ENCODE data around the gene SAT1. TPM values are rescaled to one million over a fixed set of nuclear protein-coding genes. Genes with fewer than 3 reads are reported as not detected.
A peak's percentile ranks its signal among the peaks of the same experiment; 100 is the strongest.

The SAT1 gene
- total RNA-seq, 1 donor from 2014 or later, result 263 TPM

DNA sequence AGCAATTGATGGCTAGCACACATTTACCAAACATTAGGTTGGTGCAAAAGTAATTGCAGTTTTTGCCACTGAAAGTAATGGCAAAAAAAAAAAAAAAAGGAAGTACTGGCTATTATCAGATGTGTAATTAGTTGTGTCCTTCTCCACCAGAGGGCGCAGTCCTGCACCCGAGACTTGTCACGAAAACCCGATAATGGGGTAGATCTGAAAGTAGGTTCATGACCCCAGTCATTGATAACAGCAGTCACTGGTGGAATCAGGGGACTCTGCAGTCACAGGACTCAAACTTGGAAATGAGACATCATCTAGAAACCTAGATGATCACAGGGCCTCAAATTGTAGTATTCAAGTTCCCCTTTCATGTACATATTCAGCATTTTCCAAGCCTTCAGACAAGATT, 26.8 kb upstream of the SAT1 start:
- no peaks in the 10 kb centered on the region for H3K36me3 Mint-ChIP-seq (ENCODE audit: low read depth)
- no peaks in the 10 kb centered on the region for H3K27me3 Mint-ChIP-seq (ENCODE audit: low read depth)
- no peaks in the 10 kb centered on the region for H3K9me3 Mint-ChIP-seq (ENCODE audit: low read depth)
- TF ChIP-seq, protein P1, sequence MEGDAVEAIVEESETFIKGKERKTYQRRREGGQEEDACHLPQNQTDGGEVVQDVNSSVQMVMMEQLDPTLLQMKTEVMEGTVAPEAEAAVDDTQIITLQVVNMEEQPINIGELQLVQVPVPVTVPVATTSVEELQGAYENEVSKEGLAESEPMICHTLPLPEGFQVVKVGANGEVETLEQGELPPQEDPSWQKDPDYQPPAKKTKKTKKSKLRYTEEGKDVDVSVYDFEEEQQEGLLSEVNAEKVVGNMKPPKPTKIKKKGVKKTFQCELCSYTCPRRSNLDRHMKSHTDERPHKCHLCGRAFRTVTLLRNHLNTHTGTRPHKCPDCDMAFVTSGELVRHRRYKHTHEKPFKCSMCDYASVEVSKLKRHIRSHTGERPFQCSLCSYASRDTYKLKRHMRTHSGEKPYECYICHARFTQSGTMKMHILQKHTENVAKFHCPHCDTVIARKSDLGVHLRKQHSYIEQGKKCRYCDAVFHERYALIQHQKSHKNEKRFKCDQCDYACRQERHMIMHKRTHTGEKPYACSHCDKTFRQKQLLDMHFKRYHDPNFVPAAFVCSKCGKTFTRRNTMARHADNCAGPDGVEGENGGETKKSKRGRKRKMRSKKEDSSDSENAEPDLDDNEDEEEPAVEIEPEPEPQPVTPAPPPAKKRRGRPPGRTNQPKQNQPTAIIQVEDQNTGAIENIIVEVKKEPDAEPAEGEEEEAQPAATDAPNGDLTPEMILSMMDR (IDR thresholded peaks at IDR 0.05), result peak; percentile 86
- peaks cover 21% of the 10 kb centered on the region for H3K4me1 Mint-ChIP-seq (ENCODE audit: low read depth)
- DNase-seq (ENCODE audit: low spot score), result no peak
- no peak overlapping the region for H3K4me3 Mint-ChIP-seq (ENCODE audit: unreplicated experiment)
- peak overlapping the region; percentile 32 for H3K27ac Mint-ChIP-seq (ENCODE audit: unreplicated experiment)

DNA sequence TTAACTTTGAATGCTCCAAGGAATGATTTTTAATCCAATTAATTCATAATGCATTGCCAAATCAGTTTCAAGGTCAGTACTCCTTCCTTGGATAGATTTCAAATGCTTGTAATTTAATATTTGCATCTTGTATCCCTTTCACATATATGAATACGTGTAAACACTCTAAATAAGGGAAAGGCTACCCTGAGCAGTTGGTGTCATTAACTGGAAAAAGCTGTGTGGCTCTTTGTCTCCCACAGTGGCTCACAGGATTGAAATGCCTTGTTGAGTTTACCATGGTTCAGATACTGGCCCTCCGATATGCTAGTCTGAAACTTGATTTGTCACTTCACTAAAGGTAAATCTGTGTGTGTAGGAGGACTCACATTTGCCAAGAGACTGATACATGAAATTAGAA, 23.2 kb upstream of the SAT1 start:
- Mint-ChIP-seq H3K4me3 (ENCODE audit: unreplicated experiment) (no peak overlapping the region), H3K4me1 (ENCODE audit: low read depth) (peaks cover 3% of the 10 kb centered on the region), H3K36me3 (ENCODE audit: low read depth) (no peaks in the 10 kb centered on the region), H3K9me3 (ENCODE audit: low read depth) (no peaks in the 10 kb centered on the region), H3K27me3 (ENCODE audit: low read depth) (no peaks in the 10 kb centered on the region), H3K27ac (ENCODE audit: unreplicated experiment) (no peak overlapping the region)
- no peak for DNase-seq (ENCODE audit: low spot score)
- TF ChIP-seq, protein P1 (IDR thresholded peaks at IDR 0.05), result no peak

DNA sequence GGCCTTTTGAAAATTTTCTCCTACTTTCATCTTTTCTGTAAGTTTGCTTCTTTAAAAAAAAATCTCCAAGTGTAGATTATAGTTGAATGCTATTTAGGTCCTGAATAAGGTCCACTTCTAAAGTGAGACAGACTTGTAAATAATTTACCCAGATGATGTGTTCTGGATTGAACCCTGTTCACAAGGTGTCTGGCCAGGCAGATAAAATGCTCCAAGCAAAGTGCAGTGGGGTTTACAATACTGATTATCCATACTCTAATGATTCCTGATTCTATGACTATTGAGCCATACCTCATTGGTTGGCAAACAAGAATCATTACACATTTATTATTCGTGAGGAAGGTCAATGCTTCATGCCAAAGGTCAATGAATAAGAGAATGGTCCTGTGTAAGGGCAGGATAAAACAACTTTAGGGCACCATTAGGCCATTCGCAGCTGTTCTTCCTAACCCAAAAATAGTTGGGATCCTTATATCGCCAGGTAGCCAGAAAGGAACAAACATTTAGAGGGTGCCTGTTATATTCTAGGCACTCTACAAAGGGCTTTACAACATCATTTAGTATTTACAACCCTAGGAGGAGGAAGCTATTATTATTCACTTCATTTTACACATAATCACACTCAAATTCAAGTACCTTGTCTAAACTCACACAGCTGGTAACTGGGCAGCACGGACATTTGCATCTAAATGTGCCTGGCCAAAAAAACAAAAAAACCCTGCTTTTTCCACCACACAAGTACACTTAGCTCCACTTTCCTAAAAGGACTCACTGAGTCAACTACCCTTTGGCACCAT, 18.6 kb upstream of the SAT1 start:
- H3K36me3 Mint-ChIP-seq (ENCODE audit: low read depth), result no peaks in the 10 kb centered on the region
- H3K27ac Mint-ChIP-seq (ENCODE audit: unreplicated experiment), result no peak overlapping the region
- TF ChIP-seq, protein P1 (IDR thresholded peaks at IDR 0.05), result no peak
- H3K27me3 Mint-ChIP-seq (ENCODE audit: low read depth), result no peaks in the 10 kb centered on the region
- DNase-seq (ENCODE audit: low spot score), result no peak
- H3K4me3 Mint-ChIP-seq (ENCODE audit: unreplicated experiment), result no peak overlapping the region
- no peaks in the 10 kb centered on the region for H3K9me3 Mint-ChIP-seq (ENCODE audit: low read depth)
- H3K4me1 Mint-ChIP-seq (ENCODE audit: low read depth), result no peaks in the 10 kb centered on the region

DNA sequence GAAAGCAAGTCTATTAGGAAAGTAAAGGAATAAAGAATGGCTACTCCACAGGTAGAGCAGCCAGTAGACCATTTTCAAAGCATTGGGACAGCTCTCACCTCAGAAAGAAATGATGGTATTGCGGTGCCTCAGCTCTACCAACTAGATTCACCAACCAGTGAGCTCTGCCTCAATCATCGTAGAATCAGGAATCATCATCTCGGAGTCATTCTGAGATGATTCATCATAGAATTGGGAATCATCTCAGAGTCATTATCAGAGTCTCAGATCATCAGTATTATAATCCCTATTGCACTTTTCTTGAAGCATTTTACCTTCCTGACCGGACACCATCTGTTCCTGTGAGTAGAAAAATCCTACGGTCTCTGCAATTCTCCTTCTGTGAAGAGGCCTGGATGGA, 17.5 kb upstream of the SAT1 start:
- Mint-ChIP-seq H3K9me3 (ENCODE audit: low read depth) (no peaks in the 10 kb centered on the region), H3K36me3 (ENCODE audit: low read depth) (no peaks in the 10 kb centered on the region), H3K27me3 (ENCODE audit: low read depth) (no peaks in the 10 kb centered on the region), H3K4me1 (ENCODE audit: low read depth) (no peaks in the 10 kb centered on the region), H3K27ac (ENCODE audit: unreplicated experiment) (no peak overlapping the region), H3K4me3 (ENCODE audit: unreplicated experiment) (no peak overlapping the region)
- DNase-seq (ENCODE audit: low spot score), result no peak
- TF ChIP-seq, protein P1 (IDR thresholded peaks at IDR 0.05), result no peak

DNA sequence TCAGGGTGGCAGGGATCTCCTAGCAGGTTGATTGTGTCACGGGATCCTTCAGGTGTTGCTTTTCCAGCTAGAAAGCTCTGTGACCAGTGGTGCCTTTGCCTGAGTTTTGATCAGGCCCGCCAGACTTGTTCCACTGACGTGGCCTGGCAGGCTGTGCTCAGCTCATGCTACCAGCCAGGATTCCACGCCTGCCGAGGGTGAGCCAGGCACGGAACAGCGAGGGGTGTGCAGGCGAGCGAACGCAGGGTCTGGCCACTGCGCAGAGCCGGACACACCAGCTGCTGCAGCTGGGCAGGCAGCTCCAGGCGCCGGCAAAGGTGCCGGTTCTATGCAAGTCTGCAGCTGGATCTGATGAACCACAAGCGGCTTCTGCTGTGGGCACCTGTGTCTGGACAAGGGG, 17.1 kb upstream of the SAT1 start:
- Mint-ChIP-seq H3K4me1 (ENCODE audit: low read depth) (no peaks in the 10 kb centered on the region), H3K27me3 (ENCODE audit: low read depth) (no peaks in the 10 kb centered on the region), H3K9me3 (ENCODE audit: low read depth) (no peaks in the 10 kb centered on the region), H3K4me3 (ENCODE audit: unreplicated experiment) (no peak overlapping the region), H3K27ac (ENCODE audit: unreplicated experiment) (no peak overlapping the region), H3K36me3 (ENCODE audit: low read depth) (no peaks in the 10 kb centered on the region)
- TF ChIP-seq, protein P1 (IDR thresholded peaks at IDR 0.05), result no peak
- no peak for DNase-seq (ENCODE audit: low spot score)

Measured in chondrocyte (in vitro differentiated cells).